Fibroblast of villous mesenchyme (primary cell): Measurements from ENCODE around the gene B4GALNT3. TPM values are rescaled to one million over a fixed set of nuclear protein-coding genes. Genes with fewer than 3 reads are reported as not detected.

Source experiments
- DNase-seq: peaks from one replicate; pipeline ENCODE4 v3.0.0-alpha.2; 2010; ENCODE audit warnings: low read depth
- H3K4me3 ChIP-seq: 2 replicates; pipeline ENCODE4 v1.5.1; 2011; ENCODE audit warnings: low read depth, mild to moderate bottlenecking, low read length
- CTCF ChIP-seq: IDR thresholded peaks from 2 replicates; pipeline ENCODE4 v1.5.1; 2012; ENCODE audit warnings: low read depth, mild to moderate bottlenecking, low read length; ENCODE audit not compliant: insufficient read depth
- total RNA-seq: library from RNA; depleted of rRNA; stranded (reverse); fragments of >200 nt; gene quantifications from 2 replicates; pipeline ENCODE4 v1.2.3, GENCODE V29; 2012

The B4GALNT3 gene
- total RNA-seq, 1 donor = under 0.01 TPM

GRCh38 chr12:591167-592023 is 131.7 kb downstream of the B4GALNT3 start:
- no peak overlapping the region for H3K4me3 ChIP-seq
- no peak for TF ChIP-seq CTCF
- no peak for DNase-seq

- no peak for DNase-seq
- TF ChIP-seq CTCF = no peak
- H3K4me3 ChIP-seq = no peak overlapping the region
Observed at GRCh38 chr12:592024-592505, 132.3 kb downstream of the B4GALNT3 start.

GRCh38 chr12:593396-594270 is 133.9 kb downstream of the B4GALNT3 start:
- no peak for DNase-seq
- no peak overlapping the region for H3K4me3 ChIP-seq
- no peak for TF ChIP-seq CTCF

- H3K4me3 ChIP-seq = no peak overlapping the region
- no peak for DNase-seq
- no peak for TF ChIP-seq CTCF
Observed at GRCh38 chr12:597926-598568, 138.3 kb downstream of the B4GALNT3 start.

GRCh38 chr12:599756-600155 is 140.0 kb downstream of the B4GALNT3 start:
- no peak for TF ChIP-seq CTCF
- DNase-seq = no peak
- no peak overlapping the region for H3K4me3 ChIP-seq

GRCh38 chr12:601976-602699 is 142.4 kb downstream of the B4GALNT3 start:
- H3K4me3 ChIP-seq = no peak overlapping the region
- TF ChIP-seq CTCF = no peak
- DNase-seq = no peak
